ENCODE results near the gene ESRP2.

Gene ESRP2

GRCh38 chr16:68188170-68188569 is 47.8 kb downstream of the ESRP2 start:
- no peak for DNase-seq (ENCODE audit: extremely low read depth, low read depth)
- no peak for TF ChIP-seq CTCF (IDR thresholded peaks at IDR 0.05; ENCODE audit: low read depth, low read length, missing control alignments)
- H3K4me3 ChIP-seq (replicated peaks; ENCODE audit: low read depth, low read length) = no peak overlapping the region

GRCh38 chr16:68187505-68187904 is 48.4 kb downstream of the ESRP2 start:
- TF ChIP-seq CTCF (IDR thresholded peaks at IDR 0.05; ENCODE audit: low read depth, low read length, missing control alignments) = no peak
- no peak for DNase-seq (ENCODE audit: extremely low read depth, low read depth)
- no peak overlapping the region for H3K4me3 ChIP-seq (replicated peaks; ENCODE audit: low read depth, low read length)

GRCh38 chr16:68186877-68187276 is 49.0 kb downstream of the ESRP2 start:
- no peak overlapping the region for H3K4me3 ChIP-seq (replicated peaks; ENCODE audit: low read depth, low read length)
- DNase-seq (ENCODE audit: extremely low read depth, low read depth) = no peak
- TF ChIP-seq CTCF (IDR thresholded peaks at IDR 0.05; ENCODE audit: low read depth, low read length, missing control alignments) = no peak

- H3K4me3 ChIP-seq (replicated peaks; ENCODE audit: low read depth, low read length) = no peak overlapping the region
- TF ChIP-seq CTCF (IDR thresholded peaks at IDR 0.05; ENCODE audit: low read depth, low read length, missing control alignments) = no peak
- no peak for DNase-seq (ENCODE audit: extremely low read depth, low read depth)
Measured at GRCh38 chr16:68183046-68183445, 52.9 kb downstream of the ESRP2 start.

- no peak for DNase-seq (ENCODE audit: extremely low read depth, low read depth)
- TF ChIP-seq CTCF (IDR thresholded peaks at IDR 0.05; ENCODE audit: low read depth, low read length, missing control alignments) = no peak
- no peak overlapping the region for H3K4me3 ChIP-seq (replicated peaks; ENCODE audit: low read depth, low read length)
Measured at GRCh38 chr16:68179855-68180254, 56.1 kb downstream of the ESRP2 start.

GRCh38 chr16:68179196-68179795 is 56.6 kb downstream of the ESRP2 start:
- H3K4me3 ChIP-seq (replicated peaks; ENCODE audit: low read depth, low read length) = no peak overlapping the region
- no peak for DNase-seq (ENCODE audit: extremely low read depth, low read depth)
- TF ChIP-seq CTCF (IDR thresholded peaks at IDR 0.05; ENCODE audit: low read depth, low read length, missing control alignments) = no peak

Data from HFF-Myc (cell line).